Measurements from ENCODE around the gene CLDN18.

Gene CLDN18

GRCh38 chr3:138027821-138028220, 17.9 kb downstream of the CLDN18 start:
- no peak for DNase-seq

GRCh38 chr3:138030734-138031280, 20.8 kb downstream of the CLDN18 start:
- no peak for DNase-seq

GRCh38 chr3:138031536-138031935, 21.6 kb downstream of the CLDN18 start:
- no peak for DNase-seq

- no peak for DNase-seq
Measured at GRCh38 chr3:138032567-138032966, 22.6 kb downstream of the CLDN18 start.

- no peak for DNase-seq
Measured at GRCh38 chr3:138033202-138033691, 23.3 kb downstream of the CLDN18 start.

GRCh38 chr3:138034918-138035317, 25.0 kb downstream of the CLDN18 start:
- no peak for DNase-seq

GRCh38 chr3:138036572-138036971, 26.6 kb downstream of the CLDN18 start:
- DNase-seq, result peak in 1 of 2 experiments; percentile 3

- DNase-seq, result no peak
Measured at GRCh38 chr3:138038725-138039462, 28.9 kb downstream of the CLDN18 start.

GRCh38 chr3:138042043-138042442, 32.1 kb downstream of the CLDN18 start:
- DNase-seq, result no peak

- no peak for DNase-seq
Measured at GRCh38 chr3:138043266-138044029, 33.5 kb downstream of the CLDN18 start.

- no peak for DNase-seq
Measured at GRCh38 chr3:138046085-138046484, 36.1 kb downstream of the CLDN18 start.

- DNase-seq, result no peak
Measured at GRCh38 chr3:138046955-138047354, 37.0 kb downstream of the CLDN18 start.

- no peak for DNase-seq
Measured at GRCh38 chr3:138047596-138048158, 37.7 kb downstream of the CLDN18 start.

GRCh38 chr3:138049157-138049919, 39.4 kb downstream of the CLDN18 start:
- DNase-seq, result no peak

GRCh38 chr3:138051947-138052802, 42.2 kb downstream of the CLDN18 start:
- DNase-seq, result peak; percentile 18 to 29

- DNase-seq, result no peak
Measured at GRCh38 chr3:138054057-138054456, 44.1 kb downstream of the CLDN18 start.

- DNase-seq, result no peak
Measured at GRCh38 chr3:138057384-138057783, 47.4 kb downstream of the CLDN18 start.

GRCh38 chr3:138059261-138059660, 49.3 kb downstream of the CLDN18 start:
- DNase-seq, result no peak

GRCh38 chr3:138060792-138061191, 50.8 kb downstream of the CLDN18 start:
- DNase-seq, result peak in 1 of 2 experiments; percentile 24

GRCh38 chr3:138062037-138062436, 52.1 kb downstream of the CLDN18 start:
- DNase-seq, result no peak

- no peak for DNase-seq
Measured at GRCh38 chr3:138062626-138063025, 52.7 kb downstream of the CLDN18 start.

GRCh38 chr3:138063416-138063815, 53.5 kb downstream of the CLDN18 start:
- no peak for DNase-seq

All from AML-193 (cell line).